ENCODE data around the gene RNF213. TPM values are rescaled to one million over a fixed set of nuclear protein-coding genes. Genes with fewer than 3 reads are reported as not detected.

RNF213 gene
- total RNA-seq, 1 donor from 2014 or later = 228 TPM

DNA sequence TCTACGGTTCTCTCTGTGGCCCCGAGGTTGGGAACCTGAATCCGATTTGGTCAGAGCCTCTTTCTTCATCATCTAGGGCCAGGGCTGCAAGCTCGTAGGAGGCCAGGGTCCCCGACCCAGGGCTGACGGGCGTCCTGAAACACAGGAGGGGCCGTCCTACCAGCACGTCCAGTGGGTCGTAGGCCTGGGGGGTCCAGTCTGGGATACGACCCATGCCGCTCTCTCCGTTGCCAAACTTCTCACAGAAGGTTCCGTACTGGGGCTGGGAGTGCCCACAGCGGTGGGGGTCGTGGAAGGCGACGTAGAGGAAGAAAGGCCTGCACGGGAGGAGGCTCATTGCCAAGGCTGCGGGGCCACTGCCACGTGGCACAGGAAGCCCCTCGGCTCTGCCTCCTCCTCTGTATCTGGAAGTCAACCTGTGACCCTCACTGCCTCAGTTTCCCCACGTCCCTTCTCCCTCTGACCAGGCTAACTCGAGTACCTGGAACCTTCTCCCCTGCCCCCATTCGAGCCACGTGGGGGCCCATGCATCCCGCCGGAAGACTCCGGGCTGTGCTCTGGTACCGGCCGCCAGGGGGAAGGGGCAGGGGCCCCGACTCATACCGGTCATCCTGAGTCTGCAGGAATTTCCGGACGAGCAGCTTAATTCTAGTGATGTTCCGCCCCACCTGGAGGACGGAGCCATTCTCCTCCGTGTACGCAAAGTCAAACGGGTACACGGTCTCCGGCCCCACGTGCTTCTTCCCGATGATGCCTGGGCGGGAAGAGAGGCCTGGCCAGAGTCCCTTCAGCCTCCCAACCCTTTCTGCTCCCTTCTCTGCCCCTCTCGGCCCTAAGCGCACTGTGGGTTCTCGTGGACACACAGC, 46.4 kb upstream of the RNF213 start:
- intact Hi-C loops (cut with micrococcal nuclease) = no loop called here
- DNase-seq (no peak), ATAC-seq (ENCODE audit: low read depth) (no peak)
- no peaks in the 10 kb centered on the region for H3K9me3 Mint-ChIP-seq
- no peak overlapping the region for H3K27ac Mint-ChIP-seq
- ChIA-PET CTCF (no interaction called here), POLR2A (no interaction called here)
- peaks cover 53% of the 10 kb centered on the region for H3K36me3 Mint-ChIP-seq (ENCODE audit: low read depth)
- H3K4me1 Mint-ChIP-seq = peaks cover 17% of the 10 kb centered on the region
- TF ChIP-seq, protein P1, sequence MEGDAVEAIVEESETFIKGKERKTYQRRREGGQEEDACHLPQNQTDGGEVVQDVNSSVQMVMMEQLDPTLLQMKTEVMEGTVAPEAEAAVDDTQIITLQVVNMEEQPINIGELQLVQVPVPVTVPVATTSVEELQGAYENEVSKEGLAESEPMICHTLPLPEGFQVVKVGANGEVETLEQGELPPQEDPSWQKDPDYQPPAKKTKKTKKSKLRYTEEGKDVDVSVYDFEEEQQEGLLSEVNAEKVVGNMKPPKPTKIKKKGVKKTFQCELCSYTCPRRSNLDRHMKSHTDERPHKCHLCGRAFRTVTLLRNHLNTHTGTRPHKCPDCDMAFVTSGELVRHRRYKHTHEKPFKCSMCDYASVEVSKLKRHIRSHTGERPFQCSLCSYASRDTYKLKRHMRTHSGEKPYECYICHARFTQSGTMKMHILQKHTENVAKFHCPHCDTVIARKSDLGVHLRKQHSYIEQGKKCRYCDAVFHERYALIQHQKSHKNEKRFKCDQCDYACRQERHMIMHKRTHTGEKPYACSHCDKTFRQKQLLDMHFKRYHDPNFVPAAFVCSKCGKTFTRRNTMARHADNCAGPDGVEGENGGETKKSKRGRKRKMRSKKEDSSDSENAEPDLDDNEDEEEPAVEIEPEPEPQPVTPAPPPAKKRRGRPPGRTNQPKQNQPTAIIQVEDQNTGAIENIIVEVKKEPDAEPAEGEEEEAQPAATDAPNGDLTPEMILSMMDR (IDR thresholded peaks at IDR 0.05) = no peak
- H3K4me3 Mint-ChIP-seq = no peak overlapping the region
- H3K27me3 Mint-ChIP-seq = no peaks in the 10 kb centered on the region

DNA sequence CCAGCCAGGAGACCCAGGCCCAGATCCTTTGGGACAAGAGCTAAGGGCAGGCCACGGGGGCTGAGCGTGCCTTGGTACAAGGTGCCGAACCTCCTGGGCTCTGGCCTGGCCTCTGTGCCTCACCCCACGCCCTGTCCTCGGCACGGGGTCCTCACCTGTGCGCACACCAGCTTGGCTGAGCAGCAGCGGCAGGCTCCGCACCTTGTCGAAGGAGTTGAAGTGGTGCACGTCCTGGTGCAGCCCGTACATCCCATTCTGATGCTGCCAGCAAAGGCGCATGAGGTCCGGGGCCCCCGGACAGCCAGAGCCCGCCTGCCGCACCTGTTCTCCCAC, 45.8 kb upstream of the RNF213 start:
- Mint-ChIP-seq H3K4me1 (peaks cover 23% of the 10 kb centered on the region), H3K36me3 (ENCODE audit: low read depth) (peaks cover 51% of the 10 kb centered on the region), H3K9me3 (no peaks in the 10 kb centered on the region), H3K27me3 (no peaks in the 10 kb centered on the region), H3K27ac (no peak overlapping the region), H3K4me3 (no peak overlapping the region)
- ChIA-PET CTCF (no interaction called here), POLR2A (no interaction called here)
- ATAC-seq (ENCODE audit: low read depth) (no peak), DNase-seq (no peak)
- TF ChIP-seq, protein P1 (IDR thresholded peaks at IDR 0.05) = no peak
- intact Hi-C loops (cut with micrococcal nuclease) = no loop called here

DNA sequence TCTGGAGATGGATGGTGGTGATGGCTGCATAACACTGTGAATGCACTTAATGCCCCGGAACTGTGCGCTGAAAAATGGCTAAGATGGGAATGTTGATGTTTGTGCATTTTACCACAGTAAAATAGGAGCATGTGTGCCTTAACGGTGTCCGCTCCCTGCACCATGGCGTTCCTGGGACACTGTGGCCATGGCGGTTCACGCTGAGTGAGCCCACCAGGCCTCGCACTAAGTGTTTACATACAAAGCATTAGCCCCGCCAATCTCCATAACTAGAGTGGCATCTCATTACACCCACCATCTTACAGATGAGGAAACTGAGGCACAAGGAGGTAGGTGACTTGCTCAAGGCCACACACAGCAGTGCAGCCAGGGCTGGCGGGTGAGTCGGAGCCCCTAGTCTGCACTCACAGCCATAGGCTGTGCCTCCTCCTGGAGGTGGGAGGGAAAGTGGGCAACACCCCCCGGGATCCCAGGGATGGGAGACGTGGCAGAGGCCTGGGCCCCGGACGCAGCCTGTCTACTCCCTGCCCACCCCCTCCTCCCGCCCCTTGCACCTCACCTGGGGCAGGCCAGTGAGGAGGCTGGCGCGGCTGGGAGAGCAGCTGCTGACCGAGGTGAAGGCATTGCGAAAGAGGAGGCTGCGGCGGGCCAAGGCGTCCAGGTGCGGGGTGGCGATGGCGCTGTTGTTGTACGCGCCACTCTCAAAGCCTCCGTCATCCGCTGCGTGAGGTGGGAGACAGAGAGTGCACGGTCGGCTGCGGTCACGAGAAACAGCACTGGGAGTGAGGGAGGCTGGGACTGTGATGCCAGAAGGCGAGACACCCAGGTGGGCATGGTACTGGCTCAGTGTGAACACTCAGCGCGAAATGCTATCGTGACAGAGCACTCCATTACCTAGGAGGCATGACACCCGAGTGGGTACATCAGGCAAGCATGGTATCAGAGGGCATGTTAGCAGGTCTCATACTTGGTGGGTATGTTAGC, 43.9 kb upstream of the RNF213 start:
- H3K4me1 Mint-ChIP-seq = peaks cover 26% of the 10 kb centered on the region
- ATAC-seq (ENCODE audit: low read depth) (no peak), DNase-seq (no peak)
- intact Hi-C loops (cut with micrococcal nuclease) = no loop called here
- TF ChIP-seq, protein P1 (IDR thresholded peaks at IDR 0.05) = no peak
- CTCF ChIA-PET = no interaction called here
- H3K4me3 Mint-ChIP-seq = no peak overlapping the region
- no peak overlapping the region for H3K27ac Mint-ChIP-seq
- H3K36me3 Mint-ChIP-seq (ENCODE audit: low read depth) = peaks cover 38% of the 10 kb centered on the region
- POLR2A ChIA-PET = no interaction called here
- no peaks in the 10 kb centered on the region for H3K9me3 Mint-ChIP-seq
- H3K27me3 Mint-ChIP-seq = no peaks in the 10 kb centered on the region

DNA sequence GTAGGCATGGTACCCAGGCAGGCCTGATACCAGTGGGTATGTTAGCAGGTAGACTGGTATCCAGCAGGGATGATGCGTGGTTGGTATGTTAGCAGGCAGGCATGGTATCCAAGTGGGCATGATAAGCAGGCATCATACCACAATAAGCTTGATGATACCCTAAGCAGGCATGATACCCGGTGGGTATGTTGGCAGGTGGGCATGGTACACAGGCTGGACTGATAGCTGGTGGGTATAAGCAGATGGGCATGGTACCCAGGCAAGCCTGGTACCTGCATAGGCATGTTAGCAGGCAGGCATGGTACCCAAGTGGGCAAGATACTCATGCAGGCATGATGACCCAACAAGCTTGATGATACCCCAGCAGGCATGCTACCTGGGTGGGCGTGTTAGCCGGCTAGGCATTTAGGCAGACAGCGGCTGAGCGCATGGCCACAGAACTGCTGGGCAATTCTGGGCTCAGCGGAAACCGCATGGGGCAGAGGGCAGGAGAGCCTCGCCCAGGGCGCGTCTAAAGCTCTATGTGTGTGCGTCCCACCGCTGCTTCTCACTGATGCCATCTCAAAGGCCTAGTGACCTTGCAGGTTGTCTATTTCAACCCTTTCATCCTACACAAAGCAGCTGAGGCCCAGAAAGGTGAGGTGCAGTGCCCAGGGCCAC, 42.8 kb upstream of the RNF213 start:
- Mint-ChIP-seq H3K27me3 (no peaks in the 10 kb centered on the region), H3K4me3 (no peak overlapping the region), H3K36me3 (ENCODE audit: low read depth) (peaks cover 34% of the 10 kb centered on the region), H3K27ac (no peak overlapping the region), H3K9me3 (no peaks in the 10 kb centered on the region), H3K4me1 (peaks cover 26% of the 10 kb centered on the region)
- ChIA-PET CTCF (interaction anchor here (2.8 kb wide), 1 partner anchor 22 kb away, joined by 10 read pairs; no protein-coding TSS in a partner anchor), POLR2A (interaction anchor here (0.6 to 2.0 kb wide), 3 partner anchors 41 to 60 kb away, joined by 3 to 17 read pairs (median 9); no protein-coding TSS in a partner anchor)
- no peak for ATAC-seq (ENCODE audit: low read depth)
- intact Hi-C loops (cut with micrococcal nuclease) = loop anchor here (2.0 kb wide), 1 partner anchor 35 kb away; no protein-coding TSS in a partner anchor
- TF ChIP-seq, protein P1 (IDR thresholded peaks at IDR 0.05) = no peak
- DNase-seq = no peak

Measured in activated B cell treated with CpG ODN at 0.5 μM for 24 hours (primary cell).